ENCODE measurements around the gene APOB.

- TF ChIP-seq GATA3 (IDR thresholded peaks at IDR 0.05; ENCODE audit: low read depth, low read length) = no peak
- no peak for TF ChIP-seq GATA2 (IDR thresholded peaks at IDR 0.05; ENCODE audit: low read depth, low read length)
Measured at GRCh38 chr2:20998972-20999905, 44.6 kb downstream of the APOB start.
